Measurements from ENCODE around the gene CNTFR. TPM values are rescaled to one million over a fixed set of nuclear protein-coding genes. Genes with fewer than 3 reads are reported as not detected.

CNTFR gene
- polyA plus RNA-seq, 1 donor from 2014 or later: not detected

DNA sequence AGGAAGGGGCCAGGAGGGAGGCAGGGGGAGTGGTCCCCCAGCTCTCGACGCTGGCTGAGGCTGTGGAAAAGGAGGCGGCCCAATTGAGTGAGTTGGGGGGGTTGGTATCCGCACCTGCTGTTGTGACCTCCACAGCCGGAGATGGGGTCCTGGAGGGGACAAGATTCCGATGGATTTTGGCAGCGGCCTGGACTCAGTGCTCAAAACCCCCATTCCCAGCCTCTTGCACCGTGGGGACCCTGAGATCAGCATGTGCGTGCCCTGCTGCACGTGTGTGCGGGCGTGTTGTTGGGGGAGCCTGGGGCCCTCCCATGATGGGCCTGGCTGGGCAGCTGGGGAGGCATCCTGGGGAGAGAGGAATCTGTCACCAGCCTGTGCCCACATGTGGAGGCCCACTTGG is 15.0 kb downstream of the CNTFR start:
- Mint-ChIP-seq H3K4me3 (no peak overlapping the region), H3K4me1 (peaks cover 0 to 8% (median 7%) of the 10 kb centered on the region in 3 donors), H3K9me3 (no peaks in the 10 kb centered on the region), H3K36me3 (no peaks in the 10 kb centered on the region), H3K27ac (no peak overlapping the region), H3K27me3 (peaks cover 36% of the 10 kb centered on the region)

GRCh38 chr9:34573599-34574325 is 15.8 kb downstream of the CNTFR start:
- Mint-ChIP-seq H3K4me3 (no peak overlapping the region), H3K9me3 (no peaks in the 10 kb centered on the region), H3K36me3 (no peaks in the 10 kb centered on the region), H3K4me1 (peaks cover 0 to 8% (median 5%) of the 10 kb centered on the region in 3 donors), H3K27ac (no peak overlapping the region), H3K27me3 (peaks cover 32% of the 10 kb centered on the region)

DNA sequence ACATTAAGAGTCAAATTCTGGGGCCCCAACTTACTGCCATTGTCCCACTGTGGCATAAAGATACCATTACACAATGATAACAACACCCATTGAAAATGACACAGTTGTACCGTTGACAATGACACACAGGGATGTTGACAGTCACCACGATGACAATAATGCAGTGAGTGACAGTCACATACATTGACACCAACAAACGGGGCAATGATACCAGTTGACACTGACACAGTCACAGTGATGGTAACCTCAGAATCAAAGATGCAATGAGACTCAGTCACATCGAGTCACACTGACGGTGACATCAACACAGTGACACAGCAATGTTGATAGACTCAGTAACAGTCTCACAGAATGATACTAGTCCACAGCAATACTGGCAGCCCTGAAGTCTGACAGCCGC is 16.9 kb downstream of the CNTFR start:
- Mint-ChIP-seq H3K4me3 (no peak overlapping the region), H3K9me3 (no peaks in the 10 kb centered on the region), H3K27me3 (peaks cover 30% of the 10 kb centered on the region), H3K27ac (no peak overlapping the region), H3K4me1 (peaks cover 0 to 7% (median 5%) of the 10 kb centered on the region in 3 donors), H3K36me3 (no peaks in the 10 kb centered on the region)

GRCh38 chr9:34572092-34572491 is 17.4 kb downstream of the CNTFR start:
- peak overlapping the region in 1 of 4 donors; percentile 57 for H3K4me3 Mint-ChIP-seq
- H3K27ac Mint-ChIP-seq: no peak overlapping the region
- no peaks in the 10 kb centered on the region for H3K9me3 Mint-ChIP-seq
- peaks cover 28% of the 10 kb centered on the region for H3K27me3 Mint-ChIP-seq
- H3K36me3 Mint-ChIP-seq: no peaks in the 10 kb centered on the region
- H3K4me1 Mint-ChIP-seq: peaks cover 0 to 2% (median 2%) of the 10 kb centered on the region in 3 donors

DNA sequence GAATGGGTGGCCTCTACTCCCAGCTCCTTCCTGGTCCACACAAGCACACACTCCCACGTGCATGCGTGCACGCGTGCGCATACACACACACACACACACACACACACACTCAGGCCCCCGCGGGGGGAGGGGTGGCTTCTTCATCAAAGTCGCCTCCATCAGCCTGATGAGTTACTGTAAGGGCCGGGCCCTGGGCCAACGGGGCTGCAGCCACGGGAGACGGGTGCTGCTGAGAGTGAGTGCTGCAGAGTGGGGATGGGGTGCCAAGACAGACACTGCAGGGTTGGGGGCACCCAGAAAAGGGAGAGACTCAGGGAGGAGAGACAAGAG is 18.1 kb downstream of the CNTFR start:
- peaks cover 0 to 2% (median 1%) of the 10 kb centered on the region in 3 donors for H3K4me1 Mint-ChIP-seq
- no peak overlapping the region for H3K4me3 Mint-ChIP-seq
- no peak overlapping the region for H3K27ac Mint-ChIP-seq
- H3K27me3 Mint-ChIP-seq: peaks cover 26% of the 10 kb centered on the region
- no peaks in the 10 kb centered on the region for H3K9me3 Mint-ChIP-seq
- H3K36me3 Mint-ChIP-seq: no peaks in the 10 kb centered on the region

DNA sequence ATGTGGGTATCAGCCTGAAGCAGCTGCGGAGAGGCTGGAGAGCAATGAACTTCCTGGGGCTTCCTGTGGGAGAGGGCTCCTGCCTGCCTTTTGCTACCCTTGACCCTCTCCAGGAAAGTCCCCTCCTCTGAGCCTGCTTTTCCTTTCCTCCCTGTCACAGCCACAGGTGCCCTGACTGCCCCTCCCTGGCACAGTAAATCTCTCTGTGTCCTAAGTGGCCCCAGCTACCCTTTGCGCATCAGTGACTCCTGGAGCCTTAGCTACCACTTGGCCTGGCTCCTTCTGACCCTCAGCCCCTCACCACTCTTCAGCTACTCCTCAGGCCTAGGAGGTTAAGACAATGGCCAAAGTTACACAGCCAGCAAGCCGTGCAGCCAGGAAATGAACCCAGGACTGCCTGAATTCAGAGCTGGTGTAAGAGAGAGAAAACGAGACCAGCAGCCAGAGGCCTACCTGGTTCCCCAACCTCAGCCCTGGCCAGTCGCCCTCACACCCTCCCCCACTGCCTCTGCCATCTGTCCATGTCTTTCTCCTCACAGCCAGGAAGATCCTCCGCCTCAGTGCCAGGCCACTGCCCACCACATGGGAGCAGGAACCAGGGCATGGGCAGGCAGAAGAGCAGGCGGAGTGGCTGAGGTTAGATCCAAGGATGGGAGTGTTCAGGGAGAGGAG is 18.6 kb downstream of the CNTFR start:
- H3K27ac Mint-ChIP-seq: no peak overlapping the region
- peak overlapping the region in 1 of 4 donors; percentile 3 for H3K4me3 Mint-ChIP-seq
- H3K4me1 Mint-ChIP-seq: peaks cover 0 to 1% (median 0%) of the 10 kb centered on the region in 3 donors
- peaks cover 21% of the 10 kb centered on the region for H3K27me3 Mint-ChIP-seq
- no peaks in the 10 kb centered on the region for H3K9me3 Mint-ChIP-seq
- no peaks in the 10 kb centered on the region for H3K36me3 Mint-ChIP-seq

DNA sequence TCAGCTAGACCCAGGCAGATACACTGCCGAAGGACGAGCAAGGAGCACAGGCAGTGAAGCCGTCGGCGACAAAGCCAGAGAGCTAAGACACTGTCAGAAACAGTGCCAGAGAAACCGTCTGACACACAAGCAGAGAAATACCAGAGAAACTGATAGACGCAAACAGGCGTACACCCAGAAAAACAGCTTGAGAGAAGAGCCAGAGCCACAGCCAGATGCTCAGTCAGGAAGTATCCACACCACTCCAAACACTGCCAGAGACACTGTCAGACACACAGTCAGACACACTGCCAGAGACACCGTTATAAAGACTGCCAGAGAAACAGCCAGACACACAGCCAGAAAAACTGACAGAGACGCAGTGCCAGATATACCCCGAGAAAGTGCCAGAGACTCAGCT is 19.1 kb downstream of the CNTFR start:
- Mint-ChIP-seq H3K27me3 (peaks cover 20% of the 10 kb centered on the region), H3K9me3 (no peaks in the 10 kb centered on the region), H3K4me1 (peaks cover 0 to 1% (median 0%) of the 10 kb centered on the region in 3 donors), H3K36me3 (no peaks in the 10 kb centered on the region), H3K27ac (no peak overlapping the region), H3K4me3 (no peak overlapping the region)

DNA sequence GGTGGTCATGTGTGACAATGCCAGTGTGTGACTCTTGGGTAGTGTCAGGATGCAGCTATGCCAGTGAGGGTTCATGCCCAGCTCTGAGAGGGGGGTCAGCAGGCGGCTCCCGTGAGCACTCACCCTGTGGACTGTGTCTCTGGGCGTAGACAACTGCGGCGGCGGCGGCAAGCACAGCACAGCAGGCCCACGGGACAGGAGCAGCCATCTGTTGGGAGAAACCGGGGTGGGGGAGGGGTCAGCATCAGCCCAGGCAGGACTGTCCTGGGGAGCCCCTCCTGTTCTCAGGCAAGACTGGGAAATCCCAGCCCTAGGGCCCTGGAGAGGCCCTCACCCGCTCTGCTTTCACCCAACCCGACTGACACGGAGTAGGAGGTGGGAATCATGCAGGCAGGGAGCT is 20.8 kb downstream of the CNTFR start:
- no peak overlapping the region for H3K4me3 Mint-ChIP-seq
- no peaks in the 10 kb centered on the region for H3K9me3 Mint-ChIP-seq
- H3K36me3 Mint-ChIP-seq: no peaks in the 10 kb centered on the region
- peaks cover 0 to 1% (median 0%) of the 10 kb centered on the region in 3 donors for H3K4me1 Mint-ChIP-seq
- no peak overlapping the region for H3K27ac Mint-ChIP-seq
- H3K27me3 Mint-ChIP-seq: peaks cover 21% of the 10 kb centered on the region

DNA sequence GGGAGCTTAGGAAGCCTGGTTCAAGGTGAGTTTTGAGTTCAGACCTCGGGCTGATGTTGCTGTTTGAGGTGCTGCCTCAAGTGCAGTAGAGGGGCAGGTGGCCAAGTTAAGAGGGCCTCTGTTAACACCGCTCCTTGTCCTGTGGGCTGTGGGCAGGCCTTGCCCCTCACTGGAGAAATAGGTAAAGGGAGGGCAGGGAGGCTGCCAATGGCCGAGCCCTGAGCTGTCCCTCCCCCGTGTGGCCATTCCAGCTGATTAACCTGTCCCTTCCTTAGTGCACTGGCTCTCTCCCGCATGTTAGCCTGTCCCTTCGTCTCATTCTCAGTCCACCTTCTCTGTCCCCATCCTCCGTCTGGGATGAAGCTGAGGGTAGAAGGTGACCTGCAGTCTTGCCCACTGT is 21.4 kb downstream of the CNTFR start:
- Mint-ChIP-seq H3K4me3 (no peak overlapping the region), H3K27me3 (peaks cover 21% of the 10 kb centered on the region), H3K9me3 (no peaks in the 10 kb centered on the region), H3K27ac (no peak overlapping the region), H3K4me1 (peaks cover 0 to 1% (median 0%) of the 10 kb centered on the region in 3 donors), H3K36me3 (no peaks in the 10 kb centered on the region)

DNA sequence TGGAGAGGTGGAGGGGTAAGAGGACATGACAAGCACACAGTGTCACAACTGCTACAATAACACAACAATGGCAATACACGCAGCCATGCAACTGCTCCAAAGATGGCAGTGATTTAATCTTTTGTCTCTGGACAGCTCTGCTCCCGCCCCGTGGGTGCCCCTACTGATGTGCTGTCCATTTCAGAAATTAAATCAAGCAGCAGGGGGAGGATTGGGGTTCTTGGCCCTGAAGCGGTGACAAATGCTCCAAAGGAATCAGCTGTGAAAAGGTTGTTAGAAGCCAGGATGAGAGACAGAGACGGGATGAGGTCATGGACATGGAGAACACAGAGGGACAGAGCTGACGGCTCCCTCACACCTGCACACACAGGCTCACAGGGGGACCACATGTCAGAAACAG is 22.6 kb downstream of the CNTFR start:
- peaks cover 21% of the 10 kb centered on the region for H3K27me3 Mint-ChIP-seq
- H3K27ac Mint-ChIP-seq: no peak overlapping the region
- peaks cover 0 to 1% (median 0%) of the 10 kb centered on the region in 3 donors for H3K4me1 Mint-ChIP-seq
- H3K9me3 Mint-ChIP-seq: peaks cover 0 to 3% (median 2%) of the 10 kb centered on the region in 3 donors
- no peak overlapping the region for H3K4me3 Mint-ChIP-seq
- H3K36me3 Mint-ChIP-seq: no peaks in the 10 kb centered on the region

GRCh38 chr9:34566322-34566721 is 23.2 kb downstream of the CNTFR start:
- Mint-ChIP-seq H3K4me3 (no peak overlapping the region), H3K4me1 (no peaks in the 10 kb centered on the region), H3K36me3 (no peaks in the 10 kb centered on the region), H3K9me3 (peaks cover 0 to 6% (median 2%) of the 10 kb centered on the region in 3 donors), H3K27me3 (peaks cover 20% of the 10 kb centered on the region), H3K27ac (no peak overlapping the region)

DNA sequence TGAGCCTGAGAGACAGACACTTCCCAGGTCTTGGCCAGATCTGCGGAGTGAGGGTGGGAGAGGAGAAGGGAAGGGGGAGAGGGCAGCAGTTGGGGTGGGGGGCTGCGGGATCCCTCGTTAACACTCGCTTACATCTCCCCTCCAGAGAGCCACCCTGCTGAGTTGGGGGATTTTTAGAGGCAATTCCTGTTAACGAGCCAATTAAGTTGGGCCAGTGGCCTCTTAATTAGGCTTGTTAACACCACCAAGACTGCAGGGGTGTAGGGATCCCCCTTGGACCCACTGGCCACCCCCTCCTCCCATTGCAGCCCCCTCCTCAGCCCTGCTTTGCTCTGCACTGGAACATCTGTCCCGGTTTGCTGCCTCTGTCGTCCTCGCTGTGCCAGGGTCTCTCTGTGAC is 23.7 kb downstream of the CNTFR start:
- Mint-ChIP-seq H3K4me1 (no peaks in the 10 kb centered on the region), H3K4me3 (no peak overlapping the region), H3K9me3 (peaks cover 0 to 6% (median 2%) of the 10 kb centered on the region in 3 donors), H3K36me3 (no peaks in the 10 kb centered on the region), H3K27ac (no peak overlapping the region), H3K27me3 (peaks cover 23% of the 10 kb centered on the region)

DNA sequence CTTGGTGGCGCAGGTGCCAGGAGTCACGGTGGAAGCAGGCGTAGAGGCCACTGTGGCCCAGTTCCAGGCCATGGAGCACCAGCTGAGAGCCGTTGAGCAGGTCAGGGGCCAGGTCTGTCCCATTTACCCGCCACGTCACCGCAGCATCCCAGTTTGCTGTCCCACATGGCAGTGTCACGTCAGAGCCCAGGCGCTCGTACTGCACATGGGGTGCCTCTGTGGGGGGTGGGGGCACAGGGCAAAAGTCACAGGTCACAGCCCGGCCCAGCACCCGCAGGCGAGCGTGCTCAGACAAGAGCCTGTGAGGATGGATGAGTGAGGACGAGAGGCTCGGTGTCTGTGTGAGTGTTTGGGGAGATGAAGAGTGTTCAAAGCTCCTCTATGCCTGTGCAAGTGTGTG is 24.9 kb downstream of the CNTFR start:
- H3K27ac Mint-ChIP-seq: peak overlapping the region in 1 of 3 donors; percentile 72
- H3K9me3 Mint-ChIP-seq: peaks cover 0 to 6% (median 2%) of the 10 kb centered on the region in 3 donors
- H3K4me1 Mint-ChIP-seq: peaks cover 0 to 4% (median 2%) of the 10 kb centered on the region in 3 donors
- no peak overlapping the region for H3K4me3 Mint-ChIP-seq
- H3K36me3 Mint-ChIP-seq: no peaks in the 10 kb centered on the region
- H3K27me3 Mint-ChIP-seq: peaks cover 26% of the 10 kb centered on the region

GRCh38 chr9:34563262-34563661 is 26.3 kb downstream of the CNTFR start:
- H3K27me3 Mint-ChIP-seq: peaks cover 25% of the 10 kb centered on the region
- H3K27ac Mint-ChIP-seq: no peak overlapping the region
- H3K4me1 Mint-ChIP-seq: peaks cover 0 to 4% (median 2%) of the 10 kb centered on the region in 3 donors
- no peak overlapping the region for H3K4me3 Mint-ChIP-seq
- H3K36me3 Mint-ChIP-seq: no peaks in the 10 kb centered on the region
- H3K9me3 Mint-ChIP-seq: peaks cover 0 to 8% (median 2%) of the 10 kb centered on the region in 3 donors

DNA sequence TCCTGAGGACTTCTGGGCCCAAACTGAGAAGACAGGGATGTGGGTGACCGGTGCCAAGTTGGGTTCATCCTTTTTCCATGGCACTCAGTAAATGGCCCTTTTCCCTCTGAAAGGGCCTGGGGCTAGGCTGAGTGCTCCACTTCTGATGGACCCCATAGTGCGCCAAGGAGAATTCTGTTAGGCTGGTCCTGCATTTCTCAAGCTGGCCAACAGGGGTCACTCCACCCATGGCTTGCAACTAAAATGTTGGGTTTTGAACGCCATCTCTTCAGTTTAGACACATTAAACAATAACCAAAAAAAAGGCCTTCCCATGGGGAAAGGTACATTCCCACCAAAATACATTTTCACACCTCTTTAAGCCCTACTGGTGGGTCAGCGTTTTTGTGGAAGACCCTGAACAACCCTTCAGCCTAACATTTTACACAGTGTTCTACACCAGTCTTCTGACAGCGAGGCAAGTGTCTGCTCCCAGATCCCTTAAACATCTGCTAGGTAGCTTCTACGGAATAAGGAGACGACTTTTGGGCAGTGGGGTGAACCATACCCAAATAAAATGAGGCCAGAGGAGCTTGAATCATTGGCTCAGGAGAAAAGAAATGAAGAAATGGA is 27.3 kb downstream of the CNTFR start:
- no peaks in the 10 kb centered on the region for H3K36me3 Mint-ChIP-seq
- no peak overlapping the region for H3K27ac Mint-ChIP-seq
- H3K4me1 Mint-ChIP-seq: peaks cover 0 to 4% (median 2%) of the 10 kb centered on the region in 3 donors
- H3K9me3 Mint-ChIP-seq: peaks cover 0 to 8% (median 2%) of the 10 kb centered on the region in 3 donors
- H3K4me3 Mint-ChIP-seq: peak overlapping the region in 1 of 4 donors; percentile 14
- H3K27me3 Mint-ChIP-seq: peaks cover 25% of the 10 kb centered on the region
